ENCODE data around the gene SMIM24. TPM values are rescaled to one million over a fixed set of nuclear protein-coding genes. Genes with fewer than 3 reads are reported as not detected.

SMIM24 gene
- total RNA-seq, 6 experiments from 2014 or later = 2.1 to 38.1 (median 6.6) TPM; not detected in 1

- TF ChIP-seq CTCF (IDR thresholded peaks at IDR 0.05) (no peak), POLR2A (IDR thresholded peaks at IDR 0.05) (no peak)
- Histone ChIP-seq H3K4me1 (peaks cover 0 to 15% (median 0%) of the 10 kb centered on the region in 4 donors), H3K27ac (no peak overlapping the region), H3K9me3 (no peaks in the 10 kb centered on the region), H3K36me3 (no peaks in the 10 kb centered on the region), H3K27me3 (no peaks in the 10 kb centered on the region), H3K4me3 (no peak overlapping the region)
- no peak for ATAC-seq
- intact Hi-C loops (cut with DNase I) = loop anchor here (5.0 kb wide), 1 partner anchor 153 kb away; no protein-coding TSS in a partner anchor
- 74% methylated on average over 4 of the region's 4 CpGs for WGBS (ENCODE audit: insufficient coverage, low coverage, low lambda C conversion rate, missing lambda C conversion rate)
- DNase-seq = no peak
Observed at GRCh38 chr19:3475449-3475848, 4.9 kb downstream of the SMIM24 start.

GRCh38 chr19:3474614-3475013 is 5.7 kb downstream of the SMIM24 start:
- no CpG with 5 or more reads among the region's 2 CpGs for WGBS (ENCODE audit: insufficient coverage, low coverage, low lambda C conversion rate, missing lambda C conversion rate)
- Histone ChIP-seq H3K4me1 (peaks cover 0 to 13% (median 0%) of the 10 kb centered on the region in 4 donors), H3K9me3 (no peaks in the 10 kb centered on the region), H3K36me3 (no peaks in the 10 kb centered on the region), H3K27me3 (no peaks in the 10 kb centered on the region), H3K4me3 (no peak overlapping the region), H3K27ac (no peak overlapping the region)
- intact Hi-C loops (cut with DNase I) = loop anchor here (5.0 kb wide), 1 partner anchor 152 kb away; no protein-coding TSS in a partner anchor
- DNase-seq (no peak), ATAC-seq (no peak)
- TF ChIP-seq POLR2A (IDR thresholded peaks at IDR 0.05) (no peak), CTCF (IDR thresholded peaks at IDR 0.05) (no peak)

- Histone ChIP-seq H3K27me3 (no peaks in the 10 kb centered on the region), H3K27ac (no peak overlapping the region), H3K4me1 (peaks cover 0 to 13% (median 0%) of the 10 kb centered on the region in 4 donors), H3K9me3 (no peaks in the 10 kb centered on the region), H3K36me3 (no peaks in the 10 kb centered on the region), H3K4me3 (no peak overlapping the region)
- ATAC-seq (peak in 1 of 4 donors; percentile 56), DNase-seq (no peak)
- TF ChIP-seq POLR2A (IDR thresholded peaks at IDR 0.05) (no peak), CTCF (IDR thresholded peaks at IDR 0.05) (no peak)
- intact Hi-C loops (cut with DNase I) = no loop called here
- 27% methylated on average over 3 of the region's 8 CpGs for WGBS (ENCODE audit: insufficient coverage, low coverage, low lambda C conversion rate, missing lambda C conversion rate)
Observed at GRCh38 chr19:3474010-3474409, 6.3 kb downstream of the SMIM24 start.

GRCh38 chr19:3471954-3472655 is 8.2 kb downstream of the SMIM24 start:
- no peak overlapping the region for H3K27ac ChIP-seq
- no peak for DNase-seq

More at GRCh38 chr19:3471954-3472655, 8.2 kb downstream of the SMIM24 start:
- Histone ChIP-seq H3K9me3 (no peaks in the 10 kb centered on the region), H3K4me1 (peaks cover 0 to 13% (median 6%) of the 10 kb centered on the region in 4 donors), H3K36me3 (no peaks in the 10 kb centered on the region), H3K4me3 (no peak overlapping the region), H3K27me3 (no peaks in the 10 kb centered on the region)
- TF ChIP-seq CTCF (IDR thresholded peaks at IDR 0.05) (peak; percentile 70 to 88 (median 79)), POLR2A (IDR thresholded peaks at IDR 0.05) (no peak)
- WGBS (ENCODE audit: insufficient coverage, low coverage, low lambda C conversion rate, missing lambda C conversion rate) = 10% methylated on average over 11 of the region's 24 CpGs
- intact Hi-C loops (cut with DNase I) = no loop called here
- peak; percentile 32 to 46 (median 40) for ATAC-seq

All from right lobe of liver (tissue), 6 donors.